IMR-90 (cell line): ENCODE results near the gene DGLUCY.

ENCODE experiments used
- CHD1 ChIP-seq: IDR thresholded peaks from 2 replicates; pipeline ENCODE4 v1.6.1; 2012; ENCODE audit warnings: low read depth, low read length, improper control_type of control experiment
- CTCF ChIP-seq: conservative IDR thresholded peaks from 2 replicates; pipeline ENCODE4 v1.5.1; 2012; ENCODE audit warnings: mild to moderate bottlenecking, low read depth, low read length, improper control_type of control experiment
- FOS ChIP-seq: fragments of 150-350 bp; IDR thresholded peaks from 2 replicates; pipeline ENCODE4 v1.6.1; 2016; ENCODE audit warnings: low read depth, low read length
- MAZ ChIP-seq: IDR thresholded peaks from 2 replicates; pipeline ENCODE4 v1.6.1; 2012; ENCODE audit warnings: low read depth, mild to moderate bottlenecking, low read length, improper control_type of control experiment, moderate library complexity, borderline replicate concordance
- MXI1 ChIP-seq: IDR thresholded peaks from 2 replicates; pipeline ENCODE4 v1.6.1; 2012; ENCODE audit warnings: low read depth, mild to moderate bottlenecking, low read length, moderate library complexity, borderline replicate concordance
- POLR2A ChIP-seq: IDR thresholded peaks from 2 replicates; pipeline ENCODE4 v1.6.1; 2012; ENCODE audit warnings: mild to moderate bottlenecking, low read depth, low read length
- RAD21 ChIP-seq: IDR thresholded peaks from 2 replicates; pipeline ENCODE4 v1.6.1; 2012; ENCODE audit warnings: low read length, improper control_type of control experiment
- RFX5 ChIP-seq: IDR thresholded peaks from 2 replicates; pipeline ENCODE4 v1.8.0; 2012; ENCODE audit warnings: low read depth, mild to moderate bottlenecking, low read length, moderate library complexity
- TF ChIP-seq, protein P1 (sequence below): fragments of 150-350 bp; IDR thresholded peaks from 2 replicates; pipeline ENCODE4 v1.6.1; 2017; ENCODE audit warnings: mild to moderate bottlenecking, antibody characterized with exemption, low read length, low read depth

DNA sequence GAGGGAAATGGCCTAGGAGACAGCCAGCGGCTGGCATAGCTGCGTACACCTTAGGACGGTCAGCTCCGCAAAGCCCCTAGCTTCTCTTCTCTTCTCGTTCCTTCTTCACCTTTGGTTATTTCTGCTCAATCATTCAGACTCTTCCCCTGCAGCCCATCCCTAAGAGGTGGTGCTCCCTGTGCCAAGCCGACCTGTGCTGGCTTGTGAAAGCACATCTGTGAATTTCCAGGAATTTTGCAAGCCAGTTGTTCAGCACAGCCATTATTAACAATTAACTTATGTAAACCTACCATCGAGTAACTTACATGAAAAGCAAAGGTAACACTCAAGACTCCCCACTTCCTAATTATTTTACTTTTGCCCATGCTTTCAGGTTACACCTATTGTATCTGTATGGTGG is 151.5 kb downstream of the DGLUCY start:
- TF ChIP-seq POLR2A (no peak), CTCF (no peak), RAD21 (no peak), FOS (no peak), MXI1 (no peak), MAZ (no peak), RFX5 (no peak), CHD1 (no peak)
- TF ChIP-seq, protein P1, sequence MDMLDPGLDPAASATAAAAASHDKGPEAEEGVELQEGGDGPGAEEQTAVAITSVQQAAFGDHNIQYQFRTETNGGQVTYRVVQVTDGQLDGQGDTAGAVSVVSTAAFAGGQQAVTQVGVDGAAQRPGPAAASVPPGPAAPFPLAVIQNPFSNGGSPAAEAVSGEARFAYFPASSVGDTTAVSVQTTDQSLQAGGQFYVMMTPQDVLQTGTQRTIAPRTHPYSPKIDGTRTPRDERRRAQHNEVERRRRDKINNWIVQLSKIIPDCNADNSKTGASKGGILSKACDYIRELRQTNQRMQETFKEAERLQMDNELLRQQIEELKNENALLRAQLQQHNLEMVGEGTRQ = no peak
